GM12865 (cell line): Measurements from ENCODE around the gene BTG4.

ENCODE experiments used
- DNase-seq: peaks from one replicate; pipeline ENCODE4 v3.0.0; 2010; ENCODE audit warnings: low read depth
- H3K4me3 ChIP-seq: 2 replicates; pipeline ENCODE4 v1.5.1; 2011; ENCODE audit warnings: mild to moderate bottlenecking, low read depth, low read length, control low read depth
- TF ChIP-seq, protein P1 (sequence below): IDR thresholded peaks from 2 replicates; pipeline ENCODE4 v1.5.1; 2011; ENCODE audit warnings: low read length, control low read depth, low read depth, inconsistent platforms; ENCODE audit not compliant: insufficient read depth; ENCODE audit errors: missing control alignments

The BTG4 gene

DNA sequence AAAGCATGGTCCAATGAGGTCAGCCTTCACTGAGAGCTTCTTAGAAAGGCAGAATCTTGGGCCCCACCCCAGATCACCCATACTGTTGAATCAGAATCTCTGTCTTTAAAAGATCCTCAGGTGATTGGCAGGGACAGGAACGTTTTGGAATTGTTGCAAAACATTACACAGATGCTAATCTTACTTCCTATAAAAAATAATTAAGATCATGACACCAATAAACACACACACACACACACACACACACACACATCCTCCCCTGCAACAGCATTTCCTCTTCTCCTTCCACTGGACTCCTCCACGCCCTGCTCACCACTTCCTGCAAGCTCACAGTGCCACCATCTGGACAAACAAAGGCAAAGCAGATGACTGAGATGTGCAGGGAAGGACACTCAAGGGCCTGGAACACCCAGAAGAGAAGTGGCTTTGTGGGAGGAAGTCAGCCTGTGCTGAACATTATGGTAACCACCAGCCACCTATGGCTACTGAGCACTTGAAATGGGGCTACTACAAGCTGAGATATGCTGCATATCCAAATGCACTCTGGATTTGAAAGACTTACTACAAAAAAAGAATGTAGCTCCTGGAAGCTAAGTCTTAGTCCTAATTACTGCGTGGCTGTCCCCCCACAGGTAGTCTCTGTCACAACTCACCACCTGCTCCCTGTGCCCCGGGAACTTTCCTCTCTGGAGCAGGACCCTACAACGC is 65.6 kb downstream of the BTG4 start:
- H3K4me3 ChIP-seq, result no peak overlapping the region
- DNase-seq, result peak; percentile 95
- TF ChIP-seq, protein P1, sequence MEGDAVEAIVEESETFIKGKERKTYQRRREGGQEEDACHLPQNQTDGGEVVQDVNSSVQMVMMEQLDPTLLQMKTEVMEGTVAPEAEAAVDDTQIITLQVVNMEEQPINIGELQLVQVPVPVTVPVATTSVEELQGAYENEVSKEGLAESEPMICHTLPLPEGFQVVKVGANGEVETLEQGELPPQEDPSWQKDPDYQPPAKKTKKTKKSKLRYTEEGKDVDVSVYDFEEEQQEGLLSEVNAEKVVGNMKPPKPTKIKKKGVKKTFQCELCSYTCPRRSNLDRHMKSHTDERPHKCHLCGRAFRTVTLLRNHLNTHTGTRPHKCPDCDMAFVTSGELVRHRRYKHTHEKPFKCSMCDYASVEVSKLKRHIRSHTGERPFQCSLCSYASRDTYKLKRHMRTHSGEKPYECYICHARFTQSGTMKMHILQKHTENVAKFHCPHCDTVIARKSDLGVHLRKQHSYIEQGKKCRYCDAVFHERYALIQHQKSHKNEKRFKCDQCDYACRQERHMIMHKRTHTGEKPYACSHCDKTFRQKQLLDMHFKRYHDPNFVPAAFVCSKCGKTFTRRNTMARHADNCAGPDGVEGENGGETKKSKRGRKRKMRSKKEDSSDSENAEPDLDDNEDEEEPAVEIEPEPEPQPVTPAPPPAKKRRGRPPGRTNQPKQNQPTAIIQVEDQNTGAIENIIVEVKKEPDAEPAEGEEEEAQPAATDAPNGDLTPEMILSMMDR, result peak; percentile 90

DNA sequence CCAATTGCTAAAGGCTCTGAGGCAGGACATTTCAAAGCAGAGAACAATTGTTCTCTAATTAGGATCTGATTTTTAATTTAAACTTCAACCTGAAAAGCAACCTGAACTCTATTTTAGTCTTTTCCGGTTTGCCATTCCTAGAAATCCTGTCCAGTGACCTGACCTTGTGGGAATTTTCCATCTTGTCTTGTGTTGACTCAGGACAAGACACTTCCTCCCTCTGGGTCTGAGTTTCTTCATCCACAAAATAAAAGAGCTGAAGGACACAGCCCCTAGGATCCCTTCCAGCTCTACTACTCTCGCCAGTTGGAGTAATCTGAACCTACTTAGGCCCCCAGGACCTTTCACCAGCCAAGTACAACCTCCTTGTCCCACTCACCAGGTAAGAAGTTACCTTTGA is 66.6 kb downstream of the BTG4 start:
- TF ChIP-seq, protein P1, result no peak
- no peak overlapping the region for H3K4me3 ChIP-seq
- DNase-seq, result no peak
